Colonic mucosa (tissue), 4 donors: ENCODE results near the gene RNF227. TPM values are rescaled to one million over a fixed set of nuclear protein-coding genes. Genes with fewer than 3 reads are reported as not detected.

Source experiments
- DNase-seq: peaks from one replicate; pipeline ENCODE4 v3.0.0-alpha.2; 2020
- H3K27ac ChIP-seq: fragments of 200-600 bp; one replicate; pipeline ENCODE4 v1.8.0; 2021
- H3K27me3 ChIP-seq: fragments of 200-600 bp; one replicate; pipeline ENCODE4 v1.8.0; 2021
- H3K36me3 ChIP-seq: fragments of 200-600 bp; one replicate; pipeline ENCODE4 v1.8.0; 2021
- H3K4me1 ChIP-seq: fragments of 200-600 bp; one replicate; pipeline ENCODE4 v1.8.0; 2021; ENCODE audit warnings: mild to moderate bottlenecking
- H3K4me3 ChIP-seq: fragments of 200-600 bp; one replicate; pipeline ENCODE4 v1.8.0; 2021
- H3K9ac ChIP-seq, 2 donors: one replicate each; pipeline ENCODE4 v1.7.0; 2013; ENCODE audit warnings: control low read depth in 2 of 2, low read depth in 2 of 2, low read length in 2 of 2
- H3K9me3 ChIP-seq: fragments of 200-600 bp; one replicate; pipeline ENCODE4 v1.8.0; 2021
- CTCF ChIP-seq: fragments of 200-600 bp; IDR thresholded peaks from one replicate; pipeline ENCODE4 v1.8.0; 2022; ENCODE audit warnings: antibody characterized with exemption, mild to moderate bottlenecking
- intact Hi-C: fragments of 100-400 bp; cut with DNase I; formaldehyde crosslinking; loops from one replicate; pipeline ENCODE4 v1.14.1; 2022
- total RNA-seq, 2 donors: library from RNA; stranded (reverse); fragmentation: NEBNext Ultra II Directional in 1 of 2; extraction: Animal tissue kit (Norgen Biotek cat#: 25700) in 1 of 2; gene quantifications; one replicate each; pipeline ENCODE4 v1.2.1, GENCODE V29; 2021
- donor health status: healthy.
- donor health status: DM: no; HTN: no; CAD: no.
- donor health status: DM: no; HTN: no; CAD: no.

The RNF227 gene
- total RNA-seq, 2 donors from 2014 or later: 2.8 to 3.0 TPM

DNA sequence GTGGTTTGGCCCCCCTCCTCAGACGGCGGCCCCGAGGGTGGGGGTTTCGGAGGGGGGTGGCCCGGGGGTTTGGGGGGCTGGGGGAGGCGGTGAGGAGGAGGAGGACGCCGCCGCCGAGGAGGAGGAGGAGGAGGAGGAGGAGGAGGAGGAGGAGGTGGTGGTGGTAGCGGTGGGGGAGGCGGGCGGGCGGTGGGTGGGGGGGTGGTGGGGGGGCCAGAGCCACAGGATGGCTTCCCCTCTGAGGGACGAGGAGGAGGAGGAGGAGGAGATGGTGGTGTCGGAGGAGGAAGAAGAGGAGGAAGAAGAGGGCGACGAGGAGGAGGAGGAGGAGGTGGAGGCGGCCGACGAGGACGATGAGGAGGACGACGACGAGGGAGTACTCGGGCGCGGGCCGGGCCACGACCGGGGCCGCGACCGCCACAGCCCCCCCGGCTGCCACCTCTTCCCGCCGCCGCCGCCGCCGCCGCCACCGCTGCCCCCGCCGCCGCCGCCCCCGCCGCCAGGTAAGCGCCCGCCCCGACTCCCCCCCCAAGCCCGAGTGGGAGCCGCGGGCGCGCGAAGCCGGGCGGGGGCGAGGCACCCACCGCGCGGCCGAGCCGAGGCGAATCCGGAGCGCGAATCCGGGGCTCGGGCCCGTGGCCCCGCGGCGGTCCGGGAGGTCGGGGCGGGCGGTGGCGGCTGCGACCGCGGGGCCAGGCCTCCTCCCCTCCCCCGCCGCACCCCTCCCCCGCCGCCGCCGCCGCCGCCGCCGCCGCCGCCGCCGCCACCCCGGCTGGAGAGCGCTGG lies 31.3 kb downstream of the RNF227 start:
- H3K9ac ChIP-seq: peak overlapping the region in 1 of 2 donors; percentile 74
- peaks cover 21% of the 10 kb centered on the region for H3K4me1 ChIP-seq
- no peaks in the 10 kb centered on the region for H3K36me3 ChIP-seq
- intact Hi-C loops: no loop called here
- no peak for DNase-seq
- H3K27me3 ChIP-seq: no peaks in the 10 kb centered on the region
- no peaks in the 10 kb centered on the region for H3K9me3 ChIP-seq
- TF ChIP-seq CTCF: no peak
- peak overlapping the region; percentile 99 for H3K27ac ChIP-seq
- H3K4me3 ChIP-seq: peak overlapping the region; percentile 86

- no peak for DNase-seq
- H3K9me3 ChIP-seq: no peaks in the 10 kb centered on the region
- intact Hi-C loops: no loop called here
- TF ChIP-seq CTCF: no peak
- H3K9ac ChIP-seq: peak overlapping the region in 1 of 2 donors; percentile 66
- no peaks in the 10 kb centered on the region for H3K27me3 ChIP-seq
- peak overlapping the region; percentile 15 for H3K4me3 ChIP-seq
- no peaks in the 10 kb centered on the region for H3K36me3 ChIP-seq
- H3K27ac ChIP-seq: no peak overlapping the region
- peaks cover 12% of the 10 kb centered on the region for H3K4me1 ChIP-seq
These were observed 32.2 kb downstream of the RNF227 start for GRCh38 chr17:7883781-7884386.

- Histone ChIP-seq H3K9me3 (no peaks in the 10 kb centered on the region), H3K4me1 (peaks cover 11% of the 10 kb centered on the region), H3K27me3 (no peaks in the 10 kb centered on the region), H3K4me3 (no peak overlapping the region), H3K9ac (no peak overlapping the region), H3K36me3 (no peaks in the 10 kb centered on the region), H3K27ac (no peak overlapping the region)
- TF ChIP-seq CTCF: no peak
- intact Hi-C loops: no loop called here
- no peak for DNase-seq
These were observed 33.5 kb downstream of the RNF227 start for GRCh38 chr17:7882629-7883028.

- Histone ChIP-seq H3K4me3 (no peak overlapping the region), H3K36me3 (no peaks in the 10 kb centered on the region), H3K27ac (no peak overlapping the region), H3K9ac (peak overlapping the region in 1 of 2 donors; percentile 39), H3K27me3 (no peaks in the 10 kb centered on the region), H3K9me3 (no peaks in the 10 kb centered on the region), H3K4me1 (peaks cover 10% of the 10 kb centered on the region)
- no peak for TF ChIP-seq CTCF
- no peak for DNase-seq
- intact Hi-C loops: no loop called here
These were observed 34.0 kb downstream of the RNF227 start for GRCh38 chr17:7882068-7882467.

DNA sequence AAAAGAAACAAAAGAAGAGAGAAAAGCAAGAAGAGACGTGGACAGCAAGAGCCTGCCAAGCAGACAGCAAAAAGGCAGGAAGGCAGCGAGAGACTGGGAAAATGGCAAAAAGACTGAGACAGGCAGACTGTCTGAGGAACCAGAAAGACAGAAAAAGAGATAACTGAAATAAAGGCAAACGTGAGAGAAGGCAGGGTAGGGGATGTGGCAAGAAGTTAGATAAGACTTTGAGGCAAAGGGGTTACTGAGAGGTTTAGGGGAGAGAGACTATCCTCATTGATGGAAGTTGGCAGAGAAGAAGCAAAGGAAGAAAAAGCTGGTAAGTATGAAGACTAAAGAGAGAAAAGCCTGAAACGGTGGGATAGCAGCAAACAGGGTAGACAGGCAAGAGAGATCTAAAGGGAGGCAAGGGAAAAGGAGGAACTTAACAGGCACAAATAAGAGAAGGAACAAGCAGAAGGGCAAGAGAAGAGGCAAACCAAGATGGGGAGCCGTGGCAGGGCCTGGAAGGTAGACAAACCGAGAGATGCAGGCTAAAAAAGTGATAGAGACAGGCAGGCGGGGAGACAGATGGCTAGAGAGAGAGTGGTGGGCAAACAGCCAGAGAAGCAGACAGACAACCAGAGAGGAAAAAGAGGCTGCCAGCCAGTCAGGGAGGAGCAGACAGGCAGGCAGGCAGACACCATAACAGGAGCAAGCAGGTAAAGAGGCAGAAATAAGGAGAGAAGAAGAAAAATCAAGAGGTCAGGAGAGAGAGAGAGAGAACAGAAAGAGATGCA lies 34.6 kb downstream of the RNF227 start:
- DNase-seq: no peak
- intact Hi-C loops: no loop called here
- Histone ChIP-seq H3K36me3 (no peaks in the 10 kb centered on the region), H3K9ac (peak overlapping the region in 1 of 2 donors; percentile 46), H3K27ac (no peak overlapping the region), H3K4me3 (no peak overlapping the region), H3K4me1 (peaks cover 4% of the 10 kb centered on the region), H3K27me3 (no peaks in the 10 kb centered on the region), H3K9me3 (no peaks in the 10 kb centered on the region)
- no peak for TF ChIP-seq CTCF
